A673 (cell line): ENCODE data around the gene PSMC6. TPM values are rescaled to one million over a fixed set of nuclear protein-coding genes. Genes with fewer than 3 reads are reported as not detected.
A peak's percentile ranks its signal among the peaks of the same experiment; 100 is the strongest.

Experiments
- BruUV-seq: library from RNA; stranded (reverse); fragments of 400-500 nt; replicated peaks from 2 replicates; lab custom pipeline; 2021; lab: Mats Ljungman, UMichigan
- CTCF ChIA-PET: fragments of 300-600 bp; sonication (Branson Sonifier 250); formaldehyde crosslinking; loops from one replicate; lab custom pipeline; 2022; ENCODE audit warnings: antibody characterized with exemption; lab: Charles Lee
- POLR2A ChIA-PET: fragments of 300-600 bp; sonication (Branson Sonifier 250); formaldehyde crosslinking; loops from one replicate; lab custom pipeline; 2022; ENCODE audit warnings: antibody characterized with exemption; ENCODE audit not compliant: low non-redundant PET; lab: Charles Lee
- DNase-seq: peaks from one replicate; pipeline ENCODE4 v3.0.0-alpha.2; 2015; ENCODE audit warnings: low spot score
- H3K27ac ChIP-seq: fragments of 200-600 bp; sonication (generic); 2 replicates; pipeline ENCODE4 v1.5.1; 2016; ENCODE audit warnings: mixed run types, low read depth, mild to moderate bottlenecking, mixed read lengths, antibody characterized with exemption, low read length; ENCODE audit not compliant: poor library complexity, severe bottlenecking
- H3K27me3 ChIP-seq: fragments of 200-600 bp; sonication (generic); replicated peaks from 2 replicates; pipeline ENCODE4 v1.6.1; 2017; ENCODE audit warnings: mixed run types, low read depth, mild to moderate bottlenecking, mixed read lengths, antibody characterized with exemption, low read length; ENCODE audit not compliant: insufficient read depth, poor library complexity
- H3K36me3 ChIP-seq: fragments of 200-600 bp; sonication (generic); 2 replicates; pipeline ENCODE4 v1.6.1; 2016; ENCODE audit warnings: mixed run types, mild to moderate bottlenecking, mixed read lengths, antibody characterized with exemption, low read length; ENCODE audit not compliant: insufficient read depth, poor library complexity, severe bottlenecking
- H3K4me1 ChIP-seq: fragments of 200-600 bp; sonication (generic); 2 replicates; pipeline ENCODE4 v1.6.1; 2017; ENCODE audit warnings: mixed run types, mild to moderate bottlenecking, mixed read lengths, antibody characterized with exemption, low read length; ENCODE audit not compliant: insufficient read depth, poor library complexity, severe bottlenecking
- H3K4me3 ChIP-seq: fragments of 200-600 bp; sonication (generic); 2 replicates; pipeline ENCODE4 v1.5.1; 2016; ENCODE audit warnings: low read depth, mixed run types, mild to moderate bottlenecking, mixed read lengths, low read length; ENCODE audit not compliant: poor library complexity, severe bottlenecking
- H3K9me3 ChIP-seq: fragments of 200-600 bp; sonication (generic); 2 replicates; pipeline ENCODE4 v1.6.1; 2016; ENCODE audit warnings: mixed run types, low read depth, mild to moderate bottlenecking, mixed read lengths, antibody characterized with exemption, low read length; ENCODE audit not compliant: poor library complexity, severe bottlenecking
- CTCF ChIP-seq: fragments of 300-800, 200-600 bp; sonication (generic); conservative IDR thresholded peaks from 2 replicates; pipeline ENCODE4 v1.5.1; 2017; ENCODE audit warnings: low read depth, mild to moderate bottlenecking, antibody characterized with exemption, low read length, moderate library complexity, mixed read lengths
- EZH2 ChIP-seq: fragments of 200-600 bp; sonication (generic); IDR thresholded peaks from 2 replicates; pipeline ENCODE4 v1.6.1; 2017; ENCODE audit warnings: borderline replicate concordance, low read depth, mild to moderate bottlenecking, mixed read lengths, antibody characterized with exemption, low read length; ENCODE audit not compliant: poor library complexity, severe bottlenecking
- intact Hi-C: fragments of 100-400 bp; cut with micrococcal nuclease; formaldehyde crosslinking; loops from one replicate; pipeline ENCODE4 v1.10.0; 2022; ENCODE audit not compliant: unreplicated experiment
- total RNA-seq: library from RNA; stranded (reverse); gene quantifications from 2 replicates; pipeline ENCODE4 v1.2.3, GENCODE V29; 2021

PSMC6 gene
- total RNA-seq, 1 experiment from 2014 or later, result 190 TPM

- Histone ChIP-seq H3K36me3 (no peaks in the 10 kb centered on the region), H3K27ac (peak overlapping the region; percentile 89), H3K4me3 (peak overlapping the region; percentile 96), H3K4me1 (peaks cover 26% of the 10 kb centered on the region), H3K9me3 (no peaks in the 10 kb centered on the region), H3K27me3 (no peaks in the 10 kb centered on the region)
- intact Hi-C loops, result loop anchor here (5.0 kb wide), 1 partner anchor 143 kb away; the partner anchor contains the start of genes GPR137C and TXNDC16
- CTCF ChIA-PET, result no interaction called here
- DNase-seq, result peak; percentile 36
- no TSS peak for BruUV-seq
- POLR2A ChIA-PET, result interaction anchor here (0.5 kb wide), 1 partner anchor 1715 kb away, joined by 3 read pairs; no protein-coding TSS in a partner anchor
- TF ChIP-seq EZH2, result no peak
- TF ChIP-seq CTCF, result no peak
Measured at GRCh38 chr14:52694761-52695480, 12.1 kb upstream of the PSMC6 start.

GRCh38 chr14:52695481-52696091 lies 11.4 kb upstream of the PSMC6 start, which contains the start of gene ERO1A:
Gene ERO1A (minus strand): TSS chr14:52695558. CDS start chr14:52695481, 77 bp downstream.
- H3K4me3 ChIP-seq, result peak within 1 kb of the TSS; percentile 96
- no peaks in the 10 kb centered on the region for H3K27me3 ChIP-seq
- CTCF ChIA-PET, result interaction anchor here (0.6 kb wide), 1 partner anchor 33 kb away, joined by 3 read pairs; no protein-coding TSS in a partner anchor
- intact Hi-C loops, result no loop called here
- peak within 1 kb of the TSS; percentile 89 for H3K27ac ChIP-seq
- H3K9me3 ChIP-seq, result no peaks in the 10 kb centered on the region
- DNase-seq, result peak; percentile 84
- no TSS peak for BruUV-seq
- peaks cover 27% of the 10 kb centered on the region for H3K4me1 ChIP-seq
- TF ChIP-seq EZH2 (no peak), CTCF (no peak)
- H3K36me3 ChIP-seq, result no peaks in the 10 kb centered on the region
- POLR2A ChIA-PET, result interaction anchor here (0.5 kb wide), 1 partner anchor 1714 kb away, joined by 3 read pairs; no protein-coding TSS in a partner anchor

- CTCF ChIA-PET, result no interaction called here
- Histone ChIP-seq H3K9me3 (no peaks in the 10 kb centered on the region), H3K4me1 (peaks cover 10% of the 10 kb centered on the region), H3K27ac (no peak overlapping the region), H3K27me3 (no peaks in the 10 kb centered on the region), H3K4me3 (no peak overlapping the region), H3K36me3 (no peaks in the 10 kb centered on the region)
- POLR2A ChIA-PET, result no interaction called here
- intact Hi-C loops, result no loop called here
- BruUV-seq, result no TSS peak
- TF ChIP-seq CTCF, result no peak
- TF ChIP-seq EZH2, result no peak
- no peak for DNase-seq
Measured at GRCh38 chr14:52700701-52701172, 6.3 kb upstream of the PSMC6 start.
